Measurements from ENCODE around the gene PLAC8L1. TPM values are rescaled to one million over a fixed set of nuclear protein-coding genes. Genes with fewer than 3 reads are reported as not detected.

Gene PLAC8L1
- total and polyA plus RNA-seq, 2 of the 13 experiments (the other 11 are each of a cell fraction or from before 2014, with no cell fraction given) = 0.44 TPM; not detected in 1

GRCh38 chr5:146050086-146050485 is 55.3 kb downstream of the PLAC8L1 start:
- FAIRE-seq (no peak), DNase-seq (ENCODE audit: low spot score) (no peak), ATAC-seq (no peak)
- Histone ChIP-seq H3K4me3 (replicated peaks in 1 of 3; ENCODE audit: insufficient read depth in 1 of 3, low read depth in 2 of 3, low read length in 3 of 3) (no peak overlapping the region), H3K4me2 (ENCODE audit: low read depth, low read length) (no peak overlapping the region), H3K9me3 (ENCODE audit: low read length) (no peaks in the 10 kb centered on the region), H3K4me1 (ENCODE audit: insufficient read depth, low read length) (no peaks in the 10 kb centered on the region), H3K27me3 (ENCODE audit: control insufficient read depth in 1 of 2, insufficient read depth in 2 of 2, low read length in 2 of 2) (no peaks in the 10 kb centered on the region), H3K9ac (ENCODE audit: insufficient read depth, low read depth, low read length) (no peak overlapping the region), H2AFZ (ENCODE audit: low read length) (no peak overlapping the region), H4K20me1 (ENCODE audit: insufficient read depth, low read length) (no peaks in the 10 kb centered on the region), H3K36me3 (replicated peaks in 1 of 2; ENCODE audit: control insufficient read depth in 1 of 2, insufficient read depth in 2 of 2, low read length in 2 of 2) (peaks cover 2 to 10% of the 10 kb centered on the region in 2 experiments; a peak in 3 of 5 replicates), H3K79me2 (ENCODE audit: insufficient read depth, low read length) (no peaks in the 10 kb centered on the region), H3K27ac (ENCODE audit: extremely low read length, insufficient read depth, low read length) (no peak overlapping the region)
- BruUV-seq (replicated peaks) = no TSS peak
- no peak for TF ChIP-seq TFDP2 (CRISPR knock-in tag; IDR thresholded peaks at IDR 0.05)
- intact Hi-C loops (cut with micrococcal nuclease; ENCODE audit: unreplicated experiment) = no loop called here
- POLR2A ChIA-PET = no interaction called here
- in situ Hi-C loops (cut with HindIII; ENCODE audit: extremely low pct_ligation_motif_present, low pct_unique_long_range_greater_than_20kb) = loop anchor here (10.0 kb wide), 2 partner anchors 215 to 365 kb away; partner anchors contain the start of gene PRELID2
- 83% methylated on average over 5 of the region's 5 CpGs for WGBS (ENCODE audit: low lambda C conversion rate)
- CTCF ChIA-PET (ENCODE audit: low intra/inter-chr PET ratio, low total read pairs) = interaction anchor here (1.5 to 2.2 kb wide), 4 partner anchors 142 to 368 kb away, joined by 5 to 7 read pairs (median 6); no protein-coding TSS in a partner anchor

GRCh38 chr5:146049704-146050026 is 55.7 kb downstream of the PLAC8L1 start:
- Histone ChIP-seq H3K4me1 (ENCODE audit: insufficient read depth, low read length) (no peaks in the 10 kb centered on the region), H3K79me2 (ENCODE audit: insufficient read depth, low read length) (no peaks in the 10 kb centered on the region), H3K9ac (ENCODE audit: insufficient read depth, low read depth, low read length) (no peak overlapping the region), H3K27ac (ENCODE audit: extremely low read length, insufficient read depth, low read length) (no peak overlapping the region), H2AFZ (ENCODE audit: low read length) (no peak overlapping the region), H3K9me3 (ENCODE audit: low read length) (no peaks in the 10 kb centered on the region), H3K27me3 (ENCODE audit: control insufficient read depth in 1 of 2, insufficient read depth in 2 of 2, low read length in 2 of 2) (no peaks in the 10 kb centered on the region), H3K4me3 (replicated peaks in 1 of 3; ENCODE audit: insufficient read depth in 1 of 3, low read depth in 2 of 3, low read length in 3 of 3) (no peak overlapping the region), H4K20me1 (ENCODE audit: insufficient read depth, low read length) (no peaks in the 10 kb centered on the region), H3K36me3 (replicated peaks in 1 of 2; ENCODE audit: control insufficient read depth in 1 of 2, insufficient read depth in 2 of 2, low read length in 2 of 2) (peaks cover 2 to 10% of the 10 kb centered on the region in 2 experiments; a peak in 3 of 5 replicates), H3K4me2 (ENCODE audit: low read depth, low read length) (no peak overlapping the region)
- ChIA-PET POLR2A (no interaction called here), CTCF (ENCODE audit: low intra/inter-chr PET ratio, low total read pairs) (interaction anchor here (1.1 to 2.2 kb wide), 5 partner anchors 141 to 368 kb away, joined by 3 to 7 read pairs (median 6); no protein-coding TSS in a partner anchor)
- WGBS (ENCODE audit: low lambda C conversion rate) = 79% methylated on average over 3 of the region's 3 CpGs
- intact Hi-C loops (cut with micrococcal nuclease; ENCODE audit: unreplicated experiment) (loop anchor here (1.0 to 2.0 kb wide), 5 partner anchors 113 to 368 kb away; partner anchors contain the start of gene SH3RF2), in situ Hi-C loops (cut with HindIII; ENCODE audit: extremely low pct_ligation_motif_present, low pct_unique_long_range_greater_than_20kb) (loop anchor here (10.0 kb wide), 2 partner anchors 215 to 365 kb away; partner anchors contain the start of gene PRELID2)
- ATAC-seq (no peak), FAIRE-seq (no peak), DNase-seq (ENCODE audit: low spot score) (no peak)
- no TSS peak for BruUV-seq (replicated peaks)
- TF ChIP-seq, protein P1, sequence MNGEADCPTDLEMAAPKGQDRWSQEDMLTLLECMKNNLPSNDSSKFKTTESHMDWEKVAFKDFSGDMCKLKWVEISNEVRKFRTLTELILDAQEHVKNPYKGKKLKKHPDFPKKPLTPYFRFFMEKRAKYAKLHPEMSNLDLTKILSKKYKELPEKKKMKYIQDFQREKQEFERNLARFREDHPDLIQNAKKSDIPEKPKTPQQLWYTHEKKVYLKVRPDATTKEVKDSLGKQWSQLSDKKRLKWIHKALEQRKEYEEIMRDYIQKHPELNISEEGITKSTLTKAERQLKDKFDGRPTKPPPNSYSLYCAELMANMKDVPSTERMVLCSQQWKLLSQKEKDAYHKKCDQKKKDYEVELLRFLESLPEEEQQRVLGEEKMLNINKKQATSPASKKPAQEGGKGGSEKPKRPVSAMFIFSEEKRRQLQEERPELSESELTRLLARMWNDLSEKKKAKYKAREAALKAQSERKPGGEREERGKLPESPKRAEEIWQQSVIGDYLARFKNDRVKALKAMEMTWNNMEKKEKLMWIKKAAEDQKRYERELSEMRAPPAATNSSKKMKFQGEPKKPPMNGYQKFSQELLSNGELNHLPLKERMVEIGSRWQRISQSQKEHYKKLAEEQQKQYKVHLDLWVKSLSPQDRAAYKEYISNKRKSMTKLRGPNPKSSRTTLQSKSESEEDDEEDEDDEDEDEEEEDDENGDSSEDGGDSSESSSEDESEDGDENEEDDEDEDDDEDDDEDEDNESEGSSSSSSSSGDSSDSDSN (CRISPR knock-in tag; IDR thresholded peaks at IDR 0.05) = no peak
- no peak for TF ChIP-seq ZNF160 (CRISPR knock-in tag; IDR thresholded peaks at IDR 0.05)
- no peak for TF ChIP-seq DNMT1 (CRISPR knock-in tag; IDR thresholded peaks at IDR 0.05)
- TF ChIP-seq ZFP36L2 (CRISPR knock-in tag; IDR thresholded peaks at IDR 0.05) = no peak
- no peak for TF ChIP-seq SMC3 (IDR thresholded peaks at IDR 0.05; ENCODE audit: low read length)
- TF ChIP-seq CBFB (CRISPR knock-in tag; IDR thresholded peaks at IDR 0.05) = no peak
- no peak for TF ChIP-seq PHB2 (IDR thresholded peaks at IDR 0.05; ENCODE audit: partially characterized antibody)
- TF ChIP-seq FOXO1 (CRISPR knock-in tag; IDR thresholded peaks at IDR 0.05) = no peak
- no peak for TF ChIP-seq PRPF4 (IDR thresholded peaks at IDR 0.05; ENCODE audit: low read depth, low read length, poor library complexity, severe bottlenecking)
- no peak for TF ChIP-seq KDM1A (CRISPR knock-in tag; IDR thresholded peaks at IDR 0.05)
- TF ChIP-seq REL (CRISPR knock-in tag; conservative IDR thresholded peaks at IDR 0.05) = no peak
- no peak for TF ChIP-seq ZNF234 (CRISPR knock-in tag; conservative IDR thresholded peaks at IDR 0.05)
- TF ChIP-seq ZNF674 (CRISPR knock-in tag; IDR thresholded peaks at IDR 0.05; ENCODE audit: low read depth) = no peak
- no peak for TF ChIP-seq ZGPAT (CRISPR knock-in tag; IDR thresholded peaks at IDR 0.05)
